HG02943 (cell line): Measurements from ENCODE around the gene SFMBT2.

Source experiments
- ATAC-seq: cut with Tn5 transposase; IDR thresholded peaks from one replicate; pipeline ENCODE4 v1.9.1; 2021; ENCODE audit warnings: mild to moderate bottlenecking, low read depth, moderate library complexity; ENCODE audit not compliant: unreplicated experiment

The SFMBT2 gene

GRCh38 chr10:7161484-7162250 lies 249.2 kb downstream of the SFMBT2 start:
- ATAC-seq: no peak

GRCh38 chr10:7159928-7160327 lies 250.9 kb downstream of the SFMBT2 start:
- no peak for ATAC-seq

GRCh38 chr10:7159517-7159916 lies 251.3 kb downstream of the SFMBT2 start:
- no peak for ATAC-seq

- ATAC-seq: no peak
Observed at GRCh38 chr10:7157091-7157490, 253.7 kb downstream of the SFMBT2 start.

- ATAC-seq: no peak
Observed at GRCh38 chr10:7153750-7154149, 257.1 kb downstream of the SFMBT2 start.

- no peak for ATAC-seq
Observed at GRCh38 chr10:7152982-7153381, 257.9 kb downstream of the SFMBT2 start.

- no peak for ATAC-seq
Observed at GRCh38 chr10:7152341-7152740, 258.5 kb downstream of the SFMBT2 start.

- no peak for ATAC-seq
Observed at GRCh38 chr10:7151538-7151937, 259.3 kb downstream of the SFMBT2 start.

- no peak for ATAC-seq
Observed at GRCh38 chr10:7150349-7150748, 260.5 kb downstream of the SFMBT2 start.

- no peak for ATAC-seq
Observed at GRCh38 chr10:7146189-7146588, 264.6 kb downstream of the SFMBT2 start.

GRCh38 chr10:7136016-7136415 lies 274.8 kb downstream of the SFMBT2 start:
- no peak for ATAC-seq

- no peak for ATAC-seq
Observed at GRCh38 chr10:7135188-7135587, 275.6 kb downstream of the SFMBT2 start.

GRCh38 chr10:7134448-7134847 lies 276.4 kb downstream of the SFMBT2 start:
- ATAC-seq: no peak

- ATAC-seq: no peak
Observed at GRCh38 chr10:7133958-7134357, 276.9 kb downstream of the SFMBT2 start.

- no peak for ATAC-seq
Observed at GRCh38 chr10:7133278-7133677, 277.6 kb downstream of the SFMBT2 start.

GRCh38 chr10:7130191-7130911 lies 280.5 kb downstream of the SFMBT2 start:
- ATAC-seq: no peak

- ATAC-seq: no peak
Observed at GRCh38 chr10:7123774-7124173, 287.1 kb downstream of the SFMBT2 start.

GRCh38 chr10:7122561-7122960 lies 288.3 kb downstream of the SFMBT2 start:
- ATAC-seq: no peak

- no peak for ATAC-seq
Observed at GRCh38 chr10:7121154-7121797, 289.6 kb downstream of the SFMBT2 start.

- ATAC-seq: no peak
Observed at GRCh38 chr10:7119325-7120015, 291.4 kb downstream of the SFMBT2 start.
